SK-N-DZ (cell line): Measurements from ENCODE around the gene ST3GAL3.

Experiments used
- DNase-seq: peaks from one replicate; pipeline ENCODE4 v3.0.0-alpha.2; 2015; ENCODE audit warnings: low spot score

Gene ST3GAL3

DNA sequence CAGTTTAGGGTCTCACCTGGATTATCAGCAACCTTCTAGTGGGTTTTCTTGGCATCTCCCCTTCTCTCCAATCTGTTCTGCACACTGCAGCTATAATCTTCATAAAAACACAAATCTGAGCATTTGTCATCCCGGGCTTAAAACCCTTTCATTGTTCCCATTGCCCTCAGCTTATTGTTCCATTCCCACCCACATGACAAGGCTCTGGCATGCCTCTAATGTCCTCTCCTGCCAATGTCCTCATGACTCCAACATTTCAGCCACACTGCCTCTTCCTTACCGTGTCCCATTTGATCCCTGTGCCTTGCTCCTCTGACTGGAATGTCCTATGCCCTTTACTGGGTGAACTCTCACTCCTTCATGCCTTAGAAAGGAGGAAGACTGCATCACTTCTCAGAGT, 255.0 kb downstream of the ST3GAL3 start:
- no peak for DNase-seq

DNA sequence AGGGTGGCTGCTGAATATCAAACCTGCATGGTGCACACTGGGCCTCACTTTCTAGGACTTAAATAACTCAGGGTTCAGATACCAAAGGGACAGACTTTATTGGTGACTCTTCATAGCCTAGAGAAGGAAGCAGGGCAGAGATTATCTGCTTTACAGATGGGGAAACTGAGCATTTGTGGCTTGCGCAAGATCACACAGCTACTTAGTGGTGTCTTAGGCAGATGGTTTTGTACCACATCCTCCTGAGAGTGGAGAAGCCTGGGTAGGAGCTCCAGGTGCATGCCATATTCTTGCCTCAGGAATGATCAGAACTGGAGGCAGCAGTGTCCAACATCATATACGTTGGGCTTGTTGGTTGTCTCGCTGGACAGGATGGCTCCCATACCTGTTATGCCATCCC, 255.7 kb downstream of the ST3GAL3 start:
- DNase-seq, result no peak

DNA sequence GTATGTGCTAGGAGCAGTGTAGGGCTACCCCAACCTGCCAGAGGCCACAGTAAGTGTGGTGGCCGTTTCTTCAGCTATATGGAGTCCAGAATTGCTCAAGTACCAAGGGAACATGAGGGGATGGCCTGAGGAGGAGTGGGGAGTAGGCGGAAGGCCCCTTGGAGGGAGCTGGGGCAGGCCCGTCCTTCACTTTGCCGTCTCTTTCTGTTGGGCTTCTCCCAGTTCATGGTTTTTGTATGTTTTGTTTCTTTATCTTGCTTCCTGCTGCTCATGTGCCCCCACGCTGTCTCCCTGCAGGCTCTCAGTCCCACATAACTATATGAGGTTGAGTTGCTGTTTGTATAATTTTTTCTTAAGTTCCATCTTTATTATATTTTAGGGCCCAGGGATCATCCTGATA, 256.6 kb downstream of the ST3GAL3 start:
- no peak for DNase-seq

DNA sequence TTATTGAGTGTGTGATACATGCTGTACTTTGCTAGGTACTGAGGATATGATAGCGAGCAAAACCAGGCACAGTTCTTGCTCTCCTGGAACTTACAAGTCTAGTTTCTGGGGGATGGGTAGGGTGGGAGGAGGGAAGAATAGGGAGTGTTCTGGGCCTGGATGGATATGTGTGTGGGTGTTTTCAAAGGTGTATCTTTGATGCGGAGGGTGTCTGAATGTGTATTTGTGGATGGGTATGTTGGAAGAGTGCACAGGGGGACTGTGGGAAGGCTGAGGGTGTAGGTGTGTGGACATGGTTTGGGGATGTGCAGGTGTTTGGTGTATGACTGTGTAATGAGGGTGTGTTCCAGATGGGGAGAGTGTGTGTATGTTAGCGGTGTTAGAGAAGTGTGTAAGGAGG, 258.0 kb downstream of the ST3GAL3 start:
- DNase-seq, result no peak

DNA sequence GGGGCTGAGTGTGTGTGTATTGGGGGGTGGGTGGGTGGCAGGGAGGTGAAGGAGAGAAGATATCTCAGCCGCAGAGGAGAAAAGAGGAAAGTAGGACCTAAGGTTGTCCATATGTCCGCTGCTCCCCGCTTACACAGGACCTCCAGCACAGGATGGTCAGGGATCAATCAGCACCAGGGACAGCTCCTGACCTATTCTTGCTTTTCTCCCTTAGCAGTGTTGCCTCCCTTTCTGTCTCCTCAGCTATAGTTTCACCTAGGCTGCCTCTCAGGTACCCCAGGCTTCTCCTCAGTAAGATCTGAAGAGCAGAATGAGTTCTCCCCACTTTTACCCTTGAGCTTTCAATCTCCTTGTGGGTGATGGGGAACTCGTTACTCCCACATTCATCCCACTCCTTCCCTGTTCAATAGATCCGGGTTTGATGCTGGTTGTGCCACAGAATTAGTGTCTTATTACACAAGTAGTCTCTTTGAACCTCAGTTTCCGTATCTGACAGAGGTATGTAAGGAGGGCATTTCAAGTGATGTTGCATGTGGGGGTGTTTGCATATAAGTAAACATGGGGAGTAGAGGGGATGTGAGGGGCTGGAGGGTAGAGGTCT, 261.1 kb downstream of the ST3GAL3 start:
- no peak for DNase-seq

DNA sequence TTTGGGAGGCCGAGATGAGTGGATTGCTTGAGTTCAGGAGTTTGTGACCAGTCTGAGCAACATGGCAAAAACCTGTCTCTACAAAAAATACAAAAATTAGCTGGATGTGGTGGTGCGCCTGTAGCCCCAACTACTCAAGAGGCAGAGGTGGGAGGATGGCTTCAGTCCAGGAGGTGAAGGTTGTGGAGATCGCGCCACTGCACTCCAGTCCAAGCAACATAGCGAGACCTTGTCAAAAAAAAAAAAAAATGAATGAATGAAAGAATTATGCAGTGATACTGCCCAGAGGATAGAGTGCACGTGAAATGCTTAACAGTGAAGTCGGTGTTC, 262.0 kb downstream of the ST3GAL3 start:
- DNase-seq, result no peak

DNA sequence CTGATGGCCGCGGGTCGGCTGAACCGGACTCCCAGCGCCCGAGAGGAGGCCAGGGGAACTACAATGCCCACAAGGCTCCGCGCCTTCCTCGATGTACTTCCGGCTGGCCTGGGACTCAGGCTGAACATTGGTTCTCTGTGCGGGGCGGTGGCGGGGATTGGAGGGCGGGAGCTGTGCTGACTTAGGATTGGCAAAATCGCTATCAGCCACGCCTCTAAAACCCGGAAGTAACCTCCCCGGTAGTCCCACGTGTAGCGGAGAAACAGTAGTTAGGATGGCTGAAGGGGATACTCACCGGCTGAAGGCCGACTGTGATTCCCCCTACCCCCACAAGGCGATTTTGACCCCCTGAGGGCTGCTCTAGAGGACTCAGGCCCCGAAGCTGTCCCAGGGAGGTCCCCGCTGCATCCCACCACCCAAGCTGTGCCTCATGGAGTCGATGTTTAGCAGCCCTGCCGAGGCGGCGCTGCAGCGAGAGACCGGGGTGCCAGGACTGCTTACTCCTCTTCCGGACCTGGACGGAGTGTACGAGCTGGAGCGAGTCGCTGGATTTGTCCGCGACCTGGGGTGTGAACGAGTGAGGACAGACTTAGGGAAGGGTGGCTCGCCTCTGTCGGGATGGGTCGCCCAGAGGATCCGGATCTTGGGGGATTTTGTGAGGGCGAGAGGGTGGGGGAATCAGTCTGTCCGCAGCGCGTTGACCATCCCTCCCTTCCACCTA, 262.6 kb downstream of the ST3GAL3 start, which contains the start of gene DPH2:
Gene DPH2 (plus strand): TSS at position 265 of the 721 bp plus-strand sequence. CDS start 166 bp downstream, at position 431.
- DNase-seq, result peak; percentile 94

DNA sequence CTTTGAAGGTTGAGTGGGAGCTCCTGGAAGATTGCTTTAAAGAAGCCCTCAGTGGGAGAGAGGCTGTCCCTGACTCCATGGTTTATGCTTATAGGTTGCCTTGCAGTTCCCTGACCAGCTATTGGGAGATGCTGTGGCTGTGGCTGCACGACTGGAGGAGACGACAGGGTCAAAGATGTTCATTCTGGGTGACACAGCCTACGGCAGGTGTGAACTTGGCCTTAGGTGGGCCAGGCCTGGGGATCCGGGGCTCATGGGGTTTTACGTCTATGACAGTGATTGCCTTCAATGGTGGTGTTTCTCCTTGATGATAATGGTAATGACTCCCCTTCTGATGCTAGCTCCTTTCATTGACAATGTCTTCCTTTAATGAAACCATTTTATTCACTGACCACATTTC, 263.2 kb downstream of the ST3GAL3 start:
- no peak for DNase-seq

DNA sequence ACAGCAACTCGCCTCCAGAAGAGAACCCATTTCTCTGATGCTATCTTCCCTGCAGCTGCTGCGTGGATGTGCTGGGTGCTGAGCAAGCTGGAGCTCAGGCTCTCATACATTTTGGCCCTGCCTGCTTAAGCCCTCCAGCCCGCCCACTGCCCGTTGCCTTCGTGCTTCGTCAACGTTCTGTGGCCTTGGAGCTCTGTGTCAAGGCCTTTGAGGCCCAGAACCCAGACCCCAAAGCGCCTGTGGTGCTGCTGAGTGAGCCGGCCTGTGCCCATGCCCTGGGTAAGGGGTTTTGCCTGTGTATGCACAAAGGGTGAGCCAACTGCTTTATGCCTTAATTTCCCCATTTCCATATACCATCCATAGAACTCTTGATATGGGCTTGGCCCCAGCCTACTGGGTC, 263.6 kb downstream of the ST3GAL3 start:
- no peak for DNase-seq

DNA sequence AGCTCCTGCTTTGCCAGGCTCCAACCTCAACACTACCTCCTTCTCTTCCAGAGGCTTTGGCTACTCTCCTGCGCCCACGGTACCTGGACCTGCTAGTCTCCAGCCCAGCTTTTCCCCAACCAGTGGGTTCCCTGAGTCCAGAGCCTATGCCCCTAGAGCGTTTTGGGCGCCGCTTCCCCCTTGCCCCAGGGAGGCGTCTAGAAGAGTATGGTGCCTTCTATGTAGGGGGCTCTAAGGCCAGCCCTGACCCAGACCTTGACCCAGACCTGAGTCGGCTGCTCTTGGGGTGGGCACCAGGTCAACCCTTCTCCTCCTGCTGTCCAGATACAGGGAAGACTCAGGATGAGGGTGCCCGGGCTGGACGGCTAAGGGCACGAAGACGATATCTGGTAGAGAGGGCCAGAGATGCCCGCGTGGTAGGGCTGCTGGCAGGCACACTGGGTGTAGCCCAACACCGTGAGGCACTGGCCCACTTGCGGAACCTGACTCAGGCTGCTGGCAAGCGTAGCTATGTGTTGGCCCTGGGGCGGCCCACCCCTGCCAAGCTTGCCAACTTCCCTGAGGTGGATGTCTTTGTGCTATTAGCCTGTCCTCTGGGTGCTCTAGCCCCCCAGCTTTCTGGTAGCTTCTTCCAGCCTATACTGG, 264.1 kb downstream of the ST3GAL3 start:
- no peak for DNase-seq

DNA sequence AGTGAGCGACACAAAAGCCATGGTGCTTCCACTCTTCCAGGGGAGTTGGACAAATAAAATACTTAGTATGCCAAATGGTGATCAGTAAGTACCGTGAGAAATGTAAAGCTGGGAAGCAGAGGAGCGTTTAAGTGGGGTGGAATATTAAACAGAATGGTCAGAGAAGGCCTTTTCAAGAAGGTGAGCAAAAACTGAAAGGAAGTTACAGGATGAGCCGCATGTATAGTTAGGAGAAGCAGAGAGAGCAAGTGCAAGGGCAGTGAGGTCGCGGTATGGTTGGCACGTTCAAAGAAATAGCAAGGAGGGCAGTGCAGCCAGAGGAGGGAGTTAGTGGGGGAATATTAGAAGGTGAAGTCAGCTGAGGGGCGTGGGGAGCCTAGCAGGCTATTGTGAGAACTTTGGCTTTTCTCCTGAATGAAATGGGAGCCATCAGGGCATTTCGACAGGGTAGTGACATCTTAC, 266.7 kb downstream of the ST3GAL3 start:
- no peak for DNase-seq

DNA sequence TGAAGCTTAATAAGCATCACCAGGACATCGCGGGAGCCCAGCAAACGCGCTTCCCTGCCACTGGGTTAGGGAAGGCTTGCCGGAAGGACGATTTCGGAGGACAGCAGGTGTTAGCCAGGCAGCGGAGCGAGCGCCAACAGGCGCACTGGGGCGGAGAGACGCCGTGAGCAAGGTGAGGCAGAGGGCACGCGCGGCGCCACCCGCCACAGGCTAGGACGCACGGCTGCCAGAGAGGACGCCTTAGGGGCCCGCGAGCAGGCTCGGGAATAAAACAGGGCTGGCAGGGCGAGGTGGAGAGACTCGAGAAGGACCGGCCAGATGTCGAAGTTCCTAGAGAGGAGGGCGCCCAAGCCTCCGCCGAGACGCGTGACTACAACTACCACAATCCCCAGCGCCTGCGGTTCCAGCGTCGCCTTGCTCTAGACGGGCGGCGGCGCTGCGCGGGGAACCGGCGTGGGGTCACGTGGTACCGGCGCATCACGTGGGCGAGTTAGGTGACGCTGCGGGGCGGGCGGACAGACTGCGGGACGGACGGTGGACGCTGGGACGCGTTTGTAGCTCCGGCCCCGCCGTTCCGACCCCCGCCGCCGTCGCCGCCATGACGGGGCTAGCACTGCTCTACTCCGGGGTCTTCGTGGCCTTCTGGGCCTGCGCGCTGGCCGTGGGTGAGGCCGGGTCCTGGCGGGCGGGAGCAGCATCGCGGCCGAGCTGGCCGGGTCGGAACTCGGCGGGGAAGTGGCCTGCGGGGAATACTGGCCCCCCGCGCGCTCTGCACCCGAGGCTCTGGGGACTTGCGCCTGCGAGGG, 267.3 kb downstream of the ST3GAL3 start, which contains the start of gene ATP6V0B:
Gene ATP6V0B (plus strand): TSS at position 518 of the 806 bp plus-strand sequence. CDS start 81 bp downstream, at position 599.
- DNase-seq, result peak; percentile 87

DNA sequence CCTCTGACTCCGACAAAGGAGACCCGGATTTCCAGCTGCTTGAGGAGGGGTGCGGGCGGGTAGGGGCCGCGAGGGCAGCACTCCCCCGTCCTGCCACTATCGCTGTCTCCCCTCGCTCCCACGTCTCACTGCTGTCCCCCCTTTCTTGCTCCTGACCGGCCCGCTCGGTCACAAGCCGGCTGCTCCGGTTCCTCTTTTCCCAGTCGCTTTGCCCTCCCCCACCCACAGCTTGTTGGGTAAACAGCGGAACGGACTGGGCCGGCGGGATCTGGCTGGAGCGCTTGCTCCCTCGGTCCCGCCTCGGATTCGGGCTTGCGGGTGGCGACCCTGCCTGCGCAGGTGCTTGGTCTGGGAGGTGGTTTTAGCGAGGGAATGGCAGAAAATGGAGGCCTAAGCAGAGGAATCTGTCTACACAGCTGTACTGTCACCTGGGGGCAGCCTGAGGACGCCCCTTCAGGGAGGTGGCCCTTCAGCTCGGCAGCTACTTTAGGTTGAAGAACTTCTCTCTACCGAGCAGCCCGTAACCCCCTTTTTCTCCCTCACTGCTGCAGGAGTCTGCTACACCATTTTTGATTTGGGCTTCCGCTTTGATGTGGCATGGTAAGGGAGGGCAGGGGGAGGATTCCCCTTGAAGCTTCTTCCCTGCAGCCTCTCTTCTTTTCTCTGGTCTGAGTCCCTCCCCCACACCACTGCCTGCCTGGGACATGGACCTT, 268.1 kb downstream of the ST3GAL3 start:
- DNase-seq, result no peak

DNA sequence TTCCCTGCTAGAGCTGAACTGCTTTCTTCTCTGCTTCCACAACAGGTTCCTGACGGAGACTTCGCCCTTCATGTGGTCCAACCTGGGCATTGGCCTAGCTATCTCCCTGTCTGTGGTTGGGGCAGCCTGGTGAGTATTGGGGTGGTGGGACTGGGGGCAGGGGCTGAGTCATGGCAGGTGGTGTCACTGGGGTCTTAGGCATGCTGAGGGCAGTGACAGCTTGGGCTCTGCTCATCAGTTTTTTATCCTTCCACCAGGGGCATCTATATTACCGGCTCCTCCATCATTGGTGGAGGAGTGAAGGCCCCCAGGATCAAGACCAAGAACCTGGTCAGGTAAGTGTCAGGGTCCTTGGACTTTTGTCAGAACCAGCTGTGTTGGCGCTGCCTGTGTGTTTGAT, 268.7 kb downstream of the ST3GAL3 start:
- no peak for DNase-seq

DNA sequence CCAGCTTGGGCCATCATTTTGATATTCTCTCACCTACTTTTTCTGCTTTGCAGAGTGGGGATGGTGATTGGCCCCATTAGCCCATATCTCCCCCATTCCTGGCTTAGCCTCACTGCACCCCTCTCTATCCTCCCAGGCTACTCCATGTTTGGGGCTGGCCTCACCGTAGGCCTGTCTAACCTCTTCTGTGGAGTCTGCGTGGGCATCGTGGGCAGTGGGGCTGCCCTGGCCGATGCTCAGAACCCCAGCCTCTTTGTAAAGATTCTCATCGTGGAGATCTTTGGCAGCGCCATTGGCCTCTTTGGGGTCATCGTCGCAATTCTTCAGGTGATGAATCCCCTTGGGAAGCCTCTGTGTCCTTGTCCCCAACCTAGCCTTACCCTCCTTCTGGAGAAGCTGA, 269.6 kb downstream of the ST3GAL3 start:
- no peak for DNase-seq

DNA sequence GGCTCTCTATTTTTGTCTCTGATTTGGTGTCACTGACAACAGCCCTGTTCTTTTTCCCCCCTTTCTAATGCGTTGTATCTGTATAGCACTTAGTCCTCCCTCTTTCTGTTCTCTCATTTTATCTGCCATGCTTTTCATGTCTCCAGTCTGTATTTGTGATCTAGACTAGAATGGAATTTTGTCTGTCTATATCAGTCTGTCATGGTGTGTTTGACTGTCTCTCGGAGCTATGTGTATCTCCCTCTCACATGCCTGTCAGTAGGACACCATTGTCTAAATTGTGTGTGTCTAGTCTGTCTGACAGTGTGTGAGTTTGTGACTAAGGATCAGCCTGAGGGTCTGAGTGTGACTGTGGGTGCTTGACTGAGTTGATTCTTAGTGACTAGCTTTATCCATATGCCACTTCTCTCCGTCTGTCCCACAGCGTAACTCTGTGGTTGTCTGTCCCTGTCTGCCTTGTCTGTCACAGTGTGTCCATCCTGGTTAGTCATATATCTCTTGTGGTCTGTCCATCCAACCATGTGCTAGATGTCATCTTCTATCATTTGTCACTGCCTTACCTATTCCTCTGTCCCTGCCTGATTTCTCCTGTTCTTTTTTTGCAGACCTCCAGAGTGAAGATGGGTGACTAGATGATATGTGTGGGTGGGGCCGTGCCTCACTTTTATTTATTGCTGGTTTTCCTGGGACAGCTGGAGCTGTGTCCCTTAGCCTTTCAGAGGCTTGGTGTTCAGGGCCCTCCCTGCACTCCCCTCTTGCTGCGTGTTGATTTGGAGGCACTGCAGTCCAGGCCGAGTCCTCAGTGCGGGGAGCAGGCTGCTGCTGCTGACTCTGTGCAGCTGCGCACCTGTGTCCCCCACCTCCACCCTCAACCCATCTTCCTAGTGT, 270.3 kb downstream of the ST3GAL3 start:
- DNase-seq, result no peak

DNA sequence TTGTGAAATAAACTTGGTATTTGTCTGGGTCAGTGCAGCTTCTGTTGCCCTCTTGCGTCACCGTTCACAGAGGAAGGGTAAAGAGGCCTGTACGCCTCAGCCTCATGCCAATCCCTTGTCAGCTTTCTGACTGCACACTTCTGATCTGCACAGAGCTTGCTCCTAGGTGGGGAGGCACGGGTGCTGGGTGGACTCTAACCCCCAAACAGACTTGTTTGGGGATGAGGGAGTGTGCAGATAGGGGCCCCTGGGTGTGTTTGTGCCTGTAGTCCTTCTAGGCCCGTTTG, 270.9 kb downstream of the ST3GAL3 start:
- no peak for DNase-seq

DNA sequence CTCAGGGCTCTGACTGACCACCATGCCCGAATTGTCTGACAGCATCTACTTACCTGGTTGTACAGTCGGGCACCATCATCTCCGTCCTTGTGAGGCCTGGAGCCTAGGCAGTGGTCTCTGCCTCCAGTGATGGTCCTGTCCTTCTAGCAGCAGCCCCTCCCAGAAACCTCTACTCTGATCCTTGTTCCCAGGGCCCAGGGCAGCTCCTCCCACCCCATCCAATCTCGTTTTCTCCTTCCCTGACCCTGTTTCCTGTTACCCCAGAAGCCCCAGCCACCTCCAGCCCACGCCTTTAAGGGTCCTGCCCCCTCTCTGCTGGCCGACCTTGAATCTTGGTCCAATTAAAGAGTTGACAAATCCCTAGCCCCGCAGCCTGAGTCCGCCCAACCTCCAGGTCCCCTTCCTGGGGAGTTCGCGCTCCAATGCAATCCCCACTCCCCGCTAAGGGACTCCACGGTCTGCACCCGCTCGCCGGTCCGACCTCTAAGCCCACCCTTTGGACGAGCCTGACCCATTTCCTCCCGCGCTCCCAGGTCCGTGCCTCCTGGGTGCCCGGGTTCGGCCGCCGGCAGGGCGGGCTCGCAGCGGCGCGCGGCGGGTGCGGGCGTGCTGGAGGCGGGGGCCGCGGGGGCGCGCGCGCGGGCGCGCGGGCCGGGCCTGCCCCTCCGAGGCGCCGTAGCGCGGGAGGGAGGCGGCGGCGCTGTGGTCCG, 271.4 kb downstream of the ST3GAL3 start, which contains the start of gene B4GALT2:
Gene B4GALT2 (plus strand): TSS at position 660 of the 710 bp plus-strand sequence. CDS start 1,951 bp downstream, outside the sequence.
- DNase-seq, result peak; percentile 44

DNA sequence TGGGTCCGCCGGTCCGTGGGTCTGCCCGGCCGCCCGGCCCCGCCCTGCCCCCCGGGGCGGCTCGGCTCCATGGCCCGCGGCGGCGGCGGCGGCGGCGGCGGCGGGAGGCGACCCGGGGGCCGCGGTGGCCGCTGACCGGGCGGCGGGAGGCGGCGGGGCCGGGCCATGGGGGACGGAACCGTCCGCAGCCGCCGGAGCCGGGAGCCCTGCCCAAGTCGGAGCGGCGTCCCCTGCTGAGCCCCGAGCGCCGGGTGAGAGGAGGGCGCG, 271.9 kb downstream of the ST3GAL3 start:
- DNase-seq, result no peak
